Ovary (tissue), 3 donors: ENCODE data around the gene RPL10.

ENCODE experiments used
- POLR2A ChIP-seq: fragments of 450-650 bp; IDR thresholded peaks from one replicate; pipeline ENCODE4 v1.6.1; 2017; ENCODE audit warnings: antibody characterized with exemption, mild to moderate bottlenecking, moderate library complexity
- TF ChIP-seq, protein P1 (sequence below), 3 donors: fragments of 450-650 bp in 2 of 3; fragments of 200-600 bp in 1 of 3; IDR thresholded peaks; one replicate each; pipeline versions ENCODE4 v1.5.1 to v1.8.0; 2016 to 2022; ENCODE audit warnings: antibody characterized with exemption in 3 of 3, mild to moderate bottlenecking in 1 of 3
- donor health status: DM: no; HTN: no; CAD: no.

DNA sequence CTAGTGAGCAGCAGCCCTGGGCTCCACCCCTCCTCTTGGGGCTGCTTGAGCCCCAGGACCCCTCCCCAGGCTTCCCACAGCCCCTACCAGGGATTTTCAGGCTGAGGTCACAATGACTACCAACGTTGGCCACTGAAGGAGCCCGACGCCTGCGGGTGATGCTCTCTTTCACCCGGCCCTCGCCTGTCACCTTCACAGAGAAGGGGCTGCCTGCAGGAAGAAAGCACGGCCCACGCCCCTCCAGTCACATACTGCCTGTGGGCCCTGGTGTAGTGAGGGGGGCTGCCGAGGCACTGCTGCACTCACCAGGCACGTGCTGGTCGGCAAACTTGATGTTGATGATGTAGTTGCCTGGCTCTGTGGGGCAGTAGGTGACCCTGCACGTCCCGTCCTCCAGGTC lies 45.7 kb upstream of the RPL10 start:
- TF ChIP-seq POLR2A: no peak
- TF ChIP-seq, protein P1, sequence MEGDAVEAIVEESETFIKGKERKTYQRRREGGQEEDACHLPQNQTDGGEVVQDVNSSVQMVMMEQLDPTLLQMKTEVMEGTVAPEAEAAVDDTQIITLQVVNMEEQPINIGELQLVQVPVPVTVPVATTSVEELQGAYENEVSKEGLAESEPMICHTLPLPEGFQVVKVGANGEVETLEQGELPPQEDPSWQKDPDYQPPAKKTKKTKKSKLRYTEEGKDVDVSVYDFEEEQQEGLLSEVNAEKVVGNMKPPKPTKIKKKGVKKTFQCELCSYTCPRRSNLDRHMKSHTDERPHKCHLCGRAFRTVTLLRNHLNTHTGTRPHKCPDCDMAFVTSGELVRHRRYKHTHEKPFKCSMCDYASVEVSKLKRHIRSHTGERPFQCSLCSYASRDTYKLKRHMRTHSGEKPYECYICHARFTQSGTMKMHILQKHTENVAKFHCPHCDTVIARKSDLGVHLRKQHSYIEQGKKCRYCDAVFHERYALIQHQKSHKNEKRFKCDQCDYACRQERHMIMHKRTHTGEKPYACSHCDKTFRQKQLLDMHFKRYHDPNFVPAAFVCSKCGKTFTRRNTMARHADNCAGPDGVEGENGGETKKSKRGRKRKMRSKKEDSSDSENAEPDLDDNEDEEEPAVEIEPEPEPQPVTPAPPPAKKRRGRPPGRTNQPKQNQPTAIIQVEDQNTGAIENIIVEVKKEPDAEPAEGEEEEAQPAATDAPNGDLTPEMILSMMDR (IDR thresholded peaks at IDR 0.05): no peak
